ENCODE data around the gene HOXC10. TPM values are rescaled to one million over a fixed set of nuclear protein-coding genes. Genes with fewer than 3 reads are reported as not detected.

HOXC10 gene
- polyA plus RNA-seq, 3 donors, result not detected

- no peak overlapping the region for H3K27ac Mint-ChIP-seq
- Histone ChIP-seq H3K27me3 (ENCODE audit: control insufficient read depth in 2 of 2, insufficient read depth in 2 of 2, low read length in 2 of 2) (peaks cover 93 to 99% of the 10 kb centered on the region in 2 donors), H3K27ac (ENCODE audit: low read depth in 1 of 2, low read length in 2 of 2) (no peak overlapping the region), H3K9ac (ENCODE audit: insufficient read depth, low read length, poor library complexity, severe bottlenecking) (no peak overlapping the region), H3K4me1 (ENCODE audit: control insufficient read depth in 1 of 2, insufficient read depth in 2 of 2, low read length in 2 of 2) (no peaks in the 10 kb centered on the region), H3K4me2 (replicated peaks; ENCODE audit: extremely low read depth, low read length, poor library complexity, severe bottlenecking) (no peak overlapping the region), H2AFZ (ENCODE audit: insufficient read depth, low read depth, low read length, poor library complexity, severe bottlenecking) (no peak overlapping the region), H4K20me1 (ENCODE audit: insufficient read depth, low read length) (no peaks in the 10 kb centered on the region), H3K9me3 (replicated peaks in 1 of 2; ENCODE audit: control insufficient read depth in 1 of 2, insufficient read depth in 1 of 2, low read length in 2 of 2) (peaks cover 7 to 81% of the 10 kb centered on the region in 2 donors), H3K36me3 (replicated peaks in 1 of 2; ENCODE audit: control insufficient read depth in 1 of 2, insufficient read depth in 2 of 2, low read length in 2 of 2) (no peaks in the 10 kb centered on the region), H3K4me3 (replicated peaks in 1 of 3; ENCODE audit: low read depth in 2 of 3, low read length in 3 of 3) (no peak overlapping the region), H3K79me2 (ENCODE audit: insufficient read depth, low read length) (no peaks in the 10 kb centered on the region)
- H3K36me3 Mint-ChIP-seq, result peaks cover 2 to 14% of the 10 kb centered on the region in 2 donors
- peaks cover 19% of the 10 kb centered on the region for H3K4me1 Mint-ChIP-seq
- no peak for TF ChIP-seq CTCF (IDR thresholded peaks at IDR 0.05)
- DNase-seq, result no peak
- peaks cover 93 to 97% (median 95%) of the 10 kb centered on the region in 3 donors for H3K27me3 Mint-ChIP-seq (ENCODE audit: low read depth in 3 of 3)
- peak overlapping the region in 1 of 2 donors; percentile 76 for H3K4me3 Mint-ChIP-seq
- 14% methylated on average over 2 of the region's 4 CpGs for WGBS (ENCODE audit: insufficient coverage)
- intact Hi-C loops (cut with micrococcal nuclease), result no loop called here
- peaks cover 2 to 61% (median 34%) of the 10 kb centered on the region in 7 donors for H3K9me3 Mint-ChIP-seq
Measured at GRCh38 chr12:53959314-53959713, 25.6 kb upstream of the HOXC10 start.

GRCh38 chr12:53960187-53961024 is 24.5 kb upstream of the HOXC10 start:
- no peak overlapping the region for H3K27ac Mint-ChIP-seq
- no peak overlapping the region for H3K4me2 ChIP-seq (replicated peaks; ENCODE audit: extremely low read depth, low read length, poor library complexity, severe bottlenecking)
- H3K27ac ChIP-seq (ENCODE audit: low read depth in 1 of 2, low read length in 2 of 2), result no peak overlapping the region

More at GRCh38 chr12:53960187-53961024, 24.5 kb upstream of the HOXC10 start:
- no peak overlapping the region for H3K4me3 ChIP-seq (replicated peaks in 1 of 3; ENCODE audit: low read depth in 2 of 3, low read length in 3 of 3)
- no peak overlapping the region for H2AFZ ChIP-seq (ENCODE audit: insufficient read depth, low read depth, low read length, poor library complexity, severe bottlenecking)
- H3K9me3 Mint-ChIP-seq, result peaks cover 3 to 63% (median 34%) of the 10 kb centered on the region in 7 donors
- peaks cover 97 to 100% of the 10 kb centered on the region in 2 donors for H3K27me3 ChIP-seq (ENCODE audit: control insufficient read depth in 2 of 2, insufficient read depth in 2 of 2, low read length in 2 of 2)
- DNase-seq, result no peak
- peaks cover 96 to 99% (median 96%) of the 10 kb centered on the region in 3 donors for H3K27me3 Mint-ChIP-seq (ENCODE audit: low read depth in 3 of 3)
- no peaks in the 10 kb centered on the region for H4K20me1 ChIP-seq (ENCODE audit: insufficient read depth, low read length)
- intact Hi-C loops (cut with micrococcal nuclease), result no loop called here
- H3K9me3 ChIP-seq (replicated peaks in 1 of 2; ENCODE audit: control insufficient read depth in 1 of 2, insufficient read depth in 1 of 2, low read length in 2 of 2), result peaks cover 4 to 83% of the 10 kb centered on the region in 2 donors
- H3K4me1 ChIP-seq (ENCODE audit: control insufficient read depth in 1 of 2, insufficient read depth in 2 of 2, low read length in 2 of 2), result no peaks in the 10 kb centered on the region
- H3K4me3 Mint-ChIP-seq, result peak overlapping the region in 1 of 2 donors; percentile 76
- H3K79me2 ChIP-seq (ENCODE audit: insufficient read depth, low read length), result no peaks in the 10 kb centered on the region
- TF ChIP-seq CTCF (IDR thresholded peaks at IDR 0.05), result no peak
- peaks cover 3 to 17% of the 10 kb centered on the region in 2 donors for H3K36me3 Mint-ChIP-seq
- no peak overlapping the region for H3K9ac ChIP-seq (ENCODE audit: insufficient read depth, low read length, poor library complexity, severe bottlenecking)
- H3K4me1 Mint-ChIP-seq, result peaks cover 24% of the 10 kb centered on the region
- 4% methylated on average over 32 of the region's 39 CpGs for WGBS (ENCODE audit: insufficient coverage)
- no peaks in the 10 kb centered on the region for H3K36me3 ChIP-seq (replicated peaks in 1 of 2; ENCODE audit: control insufficient read depth in 1 of 2, insufficient read depth in 2 of 2, low read length in 2 of 2)

All from CD14-positive monocyte (primary cell).